ENCODE data around the gene TRIM65.

TRIM65 gene

DNA sequence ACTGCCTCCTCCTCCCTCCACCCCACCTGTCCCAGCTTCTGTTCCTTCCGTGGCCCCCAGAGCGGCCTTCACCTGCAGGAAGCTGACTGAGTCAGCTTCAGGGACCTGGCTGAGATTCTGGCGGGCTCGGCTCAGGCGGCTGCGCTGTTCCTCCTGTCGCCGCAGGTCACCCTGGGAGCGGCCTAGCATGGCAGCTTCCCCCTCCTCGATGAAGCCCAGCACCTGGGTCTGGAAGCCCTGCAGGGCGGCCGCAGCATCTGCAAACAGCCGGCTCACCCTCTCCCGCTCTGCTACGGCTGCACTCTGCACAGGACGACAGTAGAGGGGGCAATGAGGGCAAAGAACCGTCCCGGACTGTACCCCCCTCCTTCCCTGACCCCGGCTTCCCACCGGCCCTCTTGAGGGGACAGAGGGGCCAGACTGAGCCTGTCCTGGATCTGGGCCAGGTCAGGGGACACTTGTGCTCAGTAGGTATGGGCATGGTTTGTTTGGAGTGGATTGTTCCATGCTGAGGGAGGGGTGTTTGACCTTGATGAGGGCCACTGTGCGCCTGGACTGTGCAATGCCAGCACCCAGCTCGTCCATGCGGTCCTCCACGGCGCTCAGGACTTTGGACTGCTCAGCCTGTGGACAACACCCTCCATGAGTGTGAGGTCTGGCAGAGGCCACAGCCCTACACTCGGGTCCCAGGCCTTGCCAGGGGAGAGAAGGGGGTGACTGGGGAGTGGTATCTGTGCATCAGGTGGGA is 20.4 kb downstream of the TRIM65 start:
- no peak overlapping the region for H3K4me3 ChIP-seq (IDR thresholded peaks at IDR 0.05; ENCODE audit: insufficient read depth, low read depth, low read length)
- no peaks in the 10 kb centered on the region for H3K27me3 ChIP-seq (ENCODE audit: insufficient read depth, low read depth)
- H3K79me2 ChIP-seq (ENCODE audit: insufficient read depth, low read depth) = peaks cover 25% of the 10 kb centered on the region
- no peaks in the 10 kb centered on the region for H3K36me3 ChIP-seq (ENCODE audit: insufficient read depth)
- H3K4me1 ChIP-seq (ENCODE audit: low read depth, poor library complexity, severe bottlenecking) = peaks cover 40% of the 10 kb centered on the region
- peak overlapping the region; percentile 95 for H3K4me2 ChIP-seq
- no peaks in the 10 kb centered on the region for H4K20me1 ChIP-seq (ENCODE audit: insufficient read depth)
- TF ChIP-seq, protein P1, sequence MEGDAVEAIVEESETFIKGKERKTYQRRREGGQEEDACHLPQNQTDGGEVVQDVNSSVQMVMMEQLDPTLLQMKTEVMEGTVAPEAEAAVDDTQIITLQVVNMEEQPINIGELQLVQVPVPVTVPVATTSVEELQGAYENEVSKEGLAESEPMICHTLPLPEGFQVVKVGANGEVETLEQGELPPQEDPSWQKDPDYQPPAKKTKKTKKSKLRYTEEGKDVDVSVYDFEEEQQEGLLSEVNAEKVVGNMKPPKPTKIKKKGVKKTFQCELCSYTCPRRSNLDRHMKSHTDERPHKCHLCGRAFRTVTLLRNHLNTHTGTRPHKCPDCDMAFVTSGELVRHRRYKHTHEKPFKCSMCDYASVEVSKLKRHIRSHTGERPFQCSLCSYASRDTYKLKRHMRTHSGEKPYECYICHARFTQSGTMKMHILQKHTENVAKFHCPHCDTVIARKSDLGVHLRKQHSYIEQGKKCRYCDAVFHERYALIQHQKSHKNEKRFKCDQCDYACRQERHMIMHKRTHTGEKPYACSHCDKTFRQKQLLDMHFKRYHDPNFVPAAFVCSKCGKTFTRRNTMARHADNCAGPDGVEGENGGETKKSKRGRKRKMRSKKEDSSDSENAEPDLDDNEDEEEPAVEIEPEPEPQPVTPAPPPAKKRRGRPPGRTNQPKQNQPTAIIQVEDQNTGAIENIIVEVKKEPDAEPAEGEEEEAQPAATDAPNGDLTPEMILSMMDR (conservative IDR thresholded peaks at IDR 0.05; ENCODE audit: low read depth, low read length) = no peak; the same call in none of the 2 replicates
- peak overlapping the region; percentile 98 for H3K9ac ChIP-seq
- H3K27ac ChIP-seq = peak overlapping the region; percentile 98
- no peak overlapping the region; the same call in 1 of the 2 replicates for H2AFZ ChIP-seq (ENCODE audit: low read depth)

DNA sequence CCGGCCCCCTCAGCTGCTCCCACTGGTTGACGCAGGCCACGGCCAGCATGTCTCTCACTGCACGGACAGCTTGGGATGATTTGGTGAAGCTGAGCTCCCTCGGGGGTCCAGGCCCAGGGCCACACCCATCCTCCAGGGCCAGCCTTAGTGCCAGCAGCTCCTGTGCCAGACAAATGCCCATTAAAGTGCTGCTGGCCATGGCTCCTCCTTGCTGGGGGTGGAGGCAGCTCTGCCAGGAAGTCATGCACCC is 20.9 kb downstream of the TRIM65 start:
- H3K36me3 ChIP-seq (ENCODE audit: insufficient read depth) = no peaks in the 10 kb centered on the region
- peak overlapping the region; percentile 95 for H3K4me2 ChIP-seq
- H3K79me2 ChIP-seq (ENCODE audit: insufficient read depth, low read depth) = peaks cover 25% of the 10 kb centered on the region
- H2AFZ ChIP-seq (ENCODE audit: low read depth) = no peak overlapping the region; the same call in 1 of the 2 replicates
- no peaks in the 10 kb centered on the region for H4K20me1 ChIP-seq (ENCODE audit: insufficient read depth)
- H3K27ac ChIP-seq = peak overlapping the region; percentile 98
- peaks cover 40% of the 10 kb centered on the region for H3K4me1 ChIP-seq (ENCODE audit: low read depth, poor library complexity, severe bottlenecking)
- H3K9ac ChIP-seq = peak overlapping the region; percentile 98; the same call in 1 of the 2 replicates
- H3K27me3 ChIP-seq (ENCODE audit: insufficient read depth, low read depth) = no peaks in the 10 kb centered on the region
- TF ChIP-seq, protein P1 (conservative IDR thresholded peaks at IDR 0.05; ENCODE audit: low read depth, low read length) = no peak
- H3K4me3 ChIP-seq (IDR thresholded peaks at IDR 0.05; ENCODE audit: insufficient read depth, low read depth, low read length) = no peak overlapping the region

DNA sequence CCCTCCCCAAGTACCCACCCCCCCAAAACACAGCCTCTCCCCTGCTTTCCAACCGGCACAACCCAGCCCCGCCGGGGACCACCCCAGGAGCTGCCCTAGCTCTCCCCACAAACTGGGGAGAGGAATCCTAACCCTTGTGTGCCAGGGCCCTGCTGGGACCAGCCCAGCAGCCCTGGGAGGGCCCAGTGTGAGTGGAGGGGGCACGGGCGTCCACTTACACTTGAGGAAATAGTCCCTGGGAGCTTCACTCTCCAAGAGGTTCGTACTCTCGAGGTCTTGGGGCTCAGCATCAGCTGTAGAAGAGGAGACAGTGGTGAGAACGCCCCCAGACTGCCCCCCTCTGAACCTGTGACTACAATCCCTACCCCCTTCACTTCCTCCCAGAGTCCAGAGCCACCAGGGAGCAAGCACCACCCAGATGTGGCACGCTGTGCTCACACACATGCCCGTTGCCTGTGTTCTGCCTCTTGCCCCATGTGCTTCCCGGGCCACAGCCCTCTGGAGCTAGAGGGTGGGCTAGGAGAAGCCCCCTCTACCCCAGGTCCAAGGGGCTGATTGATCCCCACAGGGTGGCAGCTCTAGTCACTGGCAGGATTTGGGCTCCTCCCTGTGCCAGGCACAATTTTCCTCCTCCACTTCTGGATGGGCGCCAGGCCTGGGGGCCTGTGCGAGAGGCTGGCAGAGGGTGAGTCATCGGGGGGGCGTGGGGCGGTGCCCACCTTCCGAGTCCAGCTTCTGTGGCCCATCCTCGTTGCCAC is 21.4 kb downstream of the TRIM65 start:
- Histone ChIP-seq H2AFZ (ENCODE audit: low read depth) (no peak overlapping the region), H3K4me1 (ENCODE audit: low read depth, poor library complexity, severe bottlenecking) (peaks cover 40% of the 10 kb centered on the region), H3K9ac (peak overlapping the region; percentile 98; the same call in 1 of the 2 replicates), H3K27me3 (ENCODE audit: insufficient read depth, low read depth) (no peaks in the 10 kb centered on the region), H3K36me3 (ENCODE audit: insufficient read depth) (no peaks in the 10 kb centered on the region), H3K27ac (peak overlapping the region; percentile 98), H3K79me2 (ENCODE audit: insufficient read depth, low read depth) (peaks cover 25% of the 10 kb centered on the region), H3K4me3 (IDR thresholded peaks at IDR 0.05; ENCODE audit: insufficient read depth, low read depth, low read length) (no peak overlapping the region), H3K4me2 (peak overlapping the region; percentile 95), H4K20me1 (ENCODE audit: insufficient read depth) (no peaks in the 10 kb centered on the region)
- TF ChIP-seq, protein P1 (conservative IDR thresholded peaks at IDR 0.05; ENCODE audit: low read depth, low read length) = no peak

DNA sequence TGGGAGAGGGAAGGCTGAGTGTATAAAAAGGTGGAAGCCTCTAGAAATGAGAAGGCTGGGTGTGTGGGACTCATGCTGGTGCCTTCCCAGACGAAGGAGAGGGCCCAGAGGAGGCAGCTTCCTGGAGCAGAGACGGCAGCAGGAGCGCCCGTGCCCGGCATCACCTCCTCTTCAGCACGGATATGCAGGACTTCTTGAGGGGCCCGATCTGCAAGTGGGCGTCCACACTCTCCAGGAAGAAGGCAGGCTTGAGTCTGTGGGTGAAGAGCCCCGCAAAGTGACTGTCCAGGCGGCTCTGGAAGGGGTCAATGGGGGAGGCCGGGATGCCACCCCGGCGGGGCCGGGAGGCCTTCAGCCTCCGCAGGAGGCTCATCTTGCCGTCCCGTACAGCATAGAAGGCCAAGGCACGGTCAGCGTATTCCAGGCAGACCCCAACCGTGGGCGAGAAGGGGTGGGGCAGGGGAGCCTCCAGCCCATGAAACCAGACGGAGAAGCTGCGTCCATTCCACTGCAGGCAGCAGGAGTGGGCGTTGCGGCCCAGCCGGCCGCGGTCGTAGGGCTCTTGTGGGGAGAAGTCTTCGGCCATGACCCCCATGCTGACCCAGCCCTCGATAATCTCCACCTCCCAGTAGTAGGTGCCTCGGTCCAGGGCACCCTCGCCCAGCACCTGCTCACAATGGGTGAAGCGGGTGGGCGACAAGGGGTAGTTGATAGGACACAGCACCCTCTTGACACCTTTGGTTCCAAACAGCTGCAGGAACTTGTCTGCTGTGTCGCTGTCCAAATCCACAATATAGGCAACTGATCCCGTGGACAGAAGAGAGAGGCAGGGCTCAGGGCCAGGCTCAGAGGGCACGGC is 22.2 kb downstream of the TRIM65 start:
- Histone ChIP-seq H3K27ac (peak overlapping the region; percentile 89; the same call in 1 of the 2 replicates), H3K4me3 (IDR thresholded peaks at IDR 0.05; ENCODE audit: insufficient read depth, low read depth, low read length) (no peak overlapping the region), H3K27me3 (ENCODE audit: insufficient read depth, low read depth) (no peaks in the 10 kb centered on the region), H3K4me2 (no peak overlapping the region), H3K79me2 (ENCODE audit: insufficient read depth, low read depth) (peaks cover 25% of the 10 kb centered on the region), H2AFZ (ENCODE audit: low read depth) (no peak overlapping the region), H3K9ac (no peak overlapping the region), H3K36me3 (ENCODE audit: insufficient read depth) (no peaks in the 10 kb centered on the region), H4K20me1 (ENCODE audit: insufficient read depth) (no peaks in the 10 kb centered on the region), H3K4me1 (ENCODE audit: low read depth, poor library complexity, severe bottlenecking) (peaks cover 39% of the 10 kb centered on the region)
- TF ChIP-seq, protein P1 (conservative IDR thresholded peaks at IDR 0.05; ENCODE audit: low read depth, low read length) = no peak

Measured in KMS-11 (cell line).